Sigmoid colon (tissue), 7 donors: Measurements from ENCODE around the gene CNIH3. TPM values are rescaled to one million over a fixed set of nuclear protein-coding genes. Genes with fewer than 3 reads are reported as not detected.

Source experiments
- DNase-seq: peaks from one replicate; pipeline ENCODE4 v3.0.0-alpha.2; 2019
- H3K27ac ChIP-seq, 4 donors: fragments of 200-600 bp; sonication (generic); one replicate each; pipeline ENCODE4 v1.5.1; 2016 to 2019; ENCODE audit warnings: mild to moderate bottlenecking in 1 of 4
- H3K27me3 ChIP-seq, 3 donors: fragments of 200-600 bp; sonication (generic); one replicate each; pipeline ENCODE4 v1.5.1; 2019; ENCODE audit warnings: mild to moderate bottlenecking in 1 of 3
- H3K36me3 ChIP-seq, 4 donors: fragments of 200-600 bp; sonication (generic); one replicate each; pipeline ENCODE4 v1.5.1; 2016 to 2019
- H3K4me1 ChIP-seq, 4 donors: fragments of 200-600 bp; sonication (generic); one replicate each; pipeline ENCODE4 v1.5.1; 2017 to 2019
- H3K4me3 ChIP-seq, 4 donors: fragments of 200-600 bp; sonication (generic); one replicate each; pipeline ENCODE4 v1.5.1; 2017 to 2019; ENCODE audit warnings: mild to moderate bottlenecking in 2 of 4, moderate library complexity in 1 of 4
- H3K9me3 ChIP-seq, 4 donors: fragments of 200-600 bp in 3 of 4; sonication (generic) in 3 of 4; one replicate each; pipeline versions ENCODE4 v1.5.1 to v1.6.1; 2013 to 2019
- CTCF ChIP-seq, 4 experiments: fragments of 450-650 bp in 3 of 4; fragments of 200-600 bp in 1 of 4; IDR thresholded peaks; one replicate each; pipeline ENCODE4 v1.5.1; 2016 to 2019; ENCODE audit warnings: antibody characterized with exemption in 4 of 4, mild to moderate bottlenecking in 3 of 4, moderate library complexity in 2 of 4
- EP300 ChIP-seq, 4 donors: sonication (generic); formaldehyde crosslinking; IDR thresholded peaks; one replicate each; pipeline ENCODE4 v1.6.1; 2017; ENCODE audit warnings: antibody characterized with exemption in 4 of 4
- POLR2A ChIP-seq, 2 donors: fragments of 450-650 bp; IDR thresholded peaks; one replicate each; pipeline ENCODE4 v1.6.1; 2016; ENCODE audit warnings: antibody characterized with exemption in 2 of 2, mild to moderate bottlenecking in 2 of 2, moderate library complexity in 2 of 2
- POLR2AphosphoS5 ChIP-seq, 4 donors: sonication (generic); formaldehyde crosslinking; IDR thresholded peaks; one replicate each; pipeline ENCODE4 v1.6.1; 2017; ENCODE audit warnings: antibody characterized with exemption in 4 of 4
- WGBS, 2 donors: extraction: QIAGEN DNeasy Blood & Tissue Kit; methylation state at CpG; one replicate each; pipeline ENCODE4 v1.1.7; 2013; 5-methylcytosine and 5-hydroxymethylcytosine counted together
- intact Hi-C: fragments of 100-400 bp; cut with DNase I; formaldehyde crosslinking; loops from one replicate; pipeline ENCODE4 v1.15.1; 2023
- polyA plus RNA-seq, 3 donors: library from polyadenylated mRNA; stranded (reverse); fragments of 200-250 nt; gene quantifications; one replicate each; pipeline ENCODE4 v1.2.3, GENCODE V29; 2013
- total RNA-seq, 4 donors: library from RNA; depleted of rRNA; stranded (reverse); fragments of >200 nt; gene quantifications; one replicate each; pipeline ENCODE4 v1.1.0, GENCODE V29; 2016
- donor health status: healthy with polysubstance abuse.
- donor health status: Bipolar disorder and iron deficiency.
- donor health status: healthy.

CNIH3 gene
- total and polyA plus RNA-seq, 7 donors, result 0.60 to 2.8 (median 1.4) TPM

- no peaks in the 10 kb centered on the region for H3K27me3 ChIP-seq
- 76 to 85% methylated on average over 6 of the region's 6 CpGs for WGBS, 2 donors
- intact Hi-C loops, result no loop called here
- no peak overlapping the region for H3K4me3 ChIP-seq
- H3K9me3 ChIP-seq, result no peaks in the 10 kb centered on the region
- no peak for DNase-seq
- H3K27ac ChIP-seq, result no peak overlapping the region
- TF ChIP-seq POLR2A (IDR thresholded peaks at IDR 0.05), result no peak
- no peak for TF ChIP-seq EP300 (IDR thresholded peaks at IDR 0.05)
- no peak for TF ChIP-seq CTCF (IDR thresholded peaks at IDR 0.05)
- no peak for TF ChIP-seq POLR2AphosphoS5 (IDR thresholded peaks at IDR 0.05)
- no peaks in the 10 kb centered on the region for H3K4me1 ChIP-seq
- H3K36me3 ChIP-seq, result no peaks in the 10 kb centered on the region
These were observed 15.5 kb downstream of the CNIH3 start for GRCh38 chr1:224631462-224632115.

- H3K4me1 ChIP-seq, result no peaks in the 10 kb centered on the region
- no peak for TF ChIP-seq EP300 (IDR thresholded peaks at IDR 0.05)
- TF ChIP-seq POLR2A (IDR thresholded peaks at IDR 0.05), result no peak
- TF ChIP-seq POLR2AphosphoS5 (IDR thresholded peaks at IDR 0.05), result no peak
- no peak for TF ChIP-seq CTCF (IDR thresholded peaks at IDR 0.05)
- 91 to 93% methylated on average over 5 of the region's 5 CpGs for WGBS, 2 donors
- no peak for DNase-seq
- H3K9me3 ChIP-seq, result no peaks in the 10 kb centered on the region
- H3K4me3 ChIP-seq, result no peak overlapping the region
- H3K27ac ChIP-seq, result no peak overlapping the region
- no peaks in the 10 kb centered on the region for H3K36me3 ChIP-seq
- no peaks in the 10 kb centered on the region for H3K27me3 ChIP-seq
- intact Hi-C loops, result no loop called here
These were observed 16.3 kb downstream of the CNIH3 start for GRCh38 chr1:224632381-224632871.

- intact Hi-C loops, result no loop called here
- no peak for DNase-seq
- no peaks in the 10 kb centered on the region for H3K36me3 ChIP-seq
- no peak for TF ChIP-seq EP300 (IDR thresholded peaks at IDR 0.05)
- no peak for TF ChIP-seq CTCF (IDR thresholded peaks at IDR 0.05)
- no peak for TF ChIP-seq POLR2A (IDR thresholded peaks at IDR 0.05)
- no peak for TF ChIP-seq POLR2AphosphoS5 (IDR thresholded peaks at IDR 0.05)
- WGBS, 2 donors, result 85 to 91% methylated on average over 8 of the region's 8 CpGs
- H3K4me1 ChIP-seq, result no peaks in the 10 kb centered on the region
- H3K27me3 ChIP-seq, result no peaks in the 10 kb centered on the region
- H3K4me3 ChIP-seq, result no peak overlapping the region
- no peaks in the 10 kb centered on the region for H3K9me3 ChIP-seq
- H3K27ac ChIP-seq, result no peak overlapping the region
These were observed 16.8 kb downstream of the CNIH3 start for GRCh38 chr1:224632921-224633321.

GRCh38 chr1:224635356-224635755 is 19.2 kb downstream of the CNIH3 start:
- H3K36me3 ChIP-seq, result no peaks in the 10 kb centered on the region
- no peak for DNase-seq
- no peaks in the 10 kb centered on the region for H3K4me1 ChIP-seq
- H3K4me3 ChIP-seq, result no peak overlapping the region
- TF ChIP-seq POLR2A (IDR thresholded peaks at IDR 0.05) (no peak), EP300 (IDR thresholded peaks at IDR 0.05) (no peak), CTCF (IDR thresholded peaks at IDR 0.05) (no peak), POLR2AphosphoS5 (IDR thresholded peaks at IDR 0.05) (no peak)
- H3K27ac ChIP-seq, result no peak overlapping the region
- no peaks in the 10 kb centered on the region for H3K9me3 ChIP-seq
- H3K27me3 ChIP-seq, result no peaks in the 10 kb centered on the region
- 86 to 91% methylated on average over 5 of the region's 5 CpGs for WGBS, 2 donors
- intact Hi-C loops, result no loop called here

- Histone ChIP-seq H3K36me3 (no peaks in the 10 kb centered on the region), H3K9me3 (no peaks in the 10 kb centered on the region), H3K4me3 (no peak overlapping the region), H3K27ac (no peak overlapping the region), H3K4me1 (no peaks in the 10 kb centered on the region), H3K27me3 (no peaks in the 10 kb centered on the region)
- no peak for DNase-seq
- whole genome bisulfite sequencing, 2 donors, result 69 to 84% methylated on average over 5 of the region's 5 CpGs
- intact Hi-C loops, result no loop called here
- no peak for TF ChIP-seq POLR2AphosphoS5 (IDR thresholded peaks at IDR 0.05)
These were observed 21.4 kb downstream of the CNIH3 start for GRCh38 chr1:224637515-224637914.
